ENCODE data around the gene ZNF835.
A peak's percentile ranks its signal among the peaks of the same experiment; 100 is the strongest.

ZNF835 gene
- long read RNA-seq = 0 reads

DNA sequence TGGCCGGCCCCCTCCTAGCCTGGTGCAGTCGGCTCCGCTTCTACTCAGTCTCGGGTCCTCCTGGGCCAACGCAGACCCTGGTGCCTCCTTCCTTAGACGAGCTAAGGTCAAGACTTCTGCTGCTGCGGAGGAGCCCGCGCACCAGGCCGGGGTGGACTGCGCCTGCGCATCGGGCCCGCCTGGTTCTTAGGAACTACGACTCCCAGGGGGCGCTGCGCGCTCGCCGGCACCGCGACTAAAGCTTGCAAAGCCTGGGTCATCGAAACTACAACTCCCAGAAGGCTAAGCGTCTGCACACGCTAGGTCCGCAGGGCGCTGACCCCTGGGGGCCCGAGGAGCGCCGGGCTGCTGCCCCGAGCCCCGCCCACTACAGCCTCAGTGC is at the start of gene ZNF835:
ZNF835 (minus strand) TSS at position 145 of the 382 bp plus-strand sequence. CDS start 6,559 bp downstream, outside the sequence.
- Histone ChIP-seq H3K27me3 (ENCODE audit: insufficient read depth, poor library complexity, severe bottlenecking) (no peaks in the 10 kb centered on the region), H3K27ac (replicated peaks) (peak within 1 kb of the TSS; percentile 66), H3K4me3 (replicated peaks; ENCODE audit: insufficient read depth, low read length) (peak within 1 kb of the TSS; percentile 1; the same call in 1 of the 2 replicates)
- peak; percentile 37; the same call in 1 of the 2 replicates for TF ChIP-seq POLR2AphosphoS5 (IDR thresholded peaks at IDR 0.05; ENCODE audit: low read depth)
- no peak for TF ChIP-seq GABPA (IDR thresholded peaks at IDR 0.05; ENCODE audit: low read depth)
- DNase-seq (ENCODE audit: low read depth in 1 of 2, low spot score in 1 of 2) = peak; percentile 24 to 90

DNA sequence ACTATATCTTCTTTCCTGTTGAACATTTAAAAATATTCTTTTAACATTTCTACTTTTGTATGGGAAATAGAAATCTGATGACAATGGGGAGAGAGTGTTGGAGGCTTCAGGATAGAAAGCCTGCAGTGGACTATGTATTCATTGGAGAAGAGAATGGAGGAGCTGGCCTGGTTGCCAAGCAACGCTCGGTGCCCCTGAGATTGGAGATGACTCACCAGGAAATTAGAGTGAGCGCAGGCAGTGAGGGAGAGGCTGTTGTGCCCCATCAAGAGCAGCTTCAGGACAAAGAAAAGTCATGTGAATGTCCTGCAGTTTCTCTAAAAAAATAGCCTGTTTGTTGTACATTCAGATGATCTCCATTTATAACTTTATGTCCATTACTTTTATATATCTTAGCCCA is 48.7 kb upstream of the ZNF835 start:
- TF ChIP-seq, protein P1, sequence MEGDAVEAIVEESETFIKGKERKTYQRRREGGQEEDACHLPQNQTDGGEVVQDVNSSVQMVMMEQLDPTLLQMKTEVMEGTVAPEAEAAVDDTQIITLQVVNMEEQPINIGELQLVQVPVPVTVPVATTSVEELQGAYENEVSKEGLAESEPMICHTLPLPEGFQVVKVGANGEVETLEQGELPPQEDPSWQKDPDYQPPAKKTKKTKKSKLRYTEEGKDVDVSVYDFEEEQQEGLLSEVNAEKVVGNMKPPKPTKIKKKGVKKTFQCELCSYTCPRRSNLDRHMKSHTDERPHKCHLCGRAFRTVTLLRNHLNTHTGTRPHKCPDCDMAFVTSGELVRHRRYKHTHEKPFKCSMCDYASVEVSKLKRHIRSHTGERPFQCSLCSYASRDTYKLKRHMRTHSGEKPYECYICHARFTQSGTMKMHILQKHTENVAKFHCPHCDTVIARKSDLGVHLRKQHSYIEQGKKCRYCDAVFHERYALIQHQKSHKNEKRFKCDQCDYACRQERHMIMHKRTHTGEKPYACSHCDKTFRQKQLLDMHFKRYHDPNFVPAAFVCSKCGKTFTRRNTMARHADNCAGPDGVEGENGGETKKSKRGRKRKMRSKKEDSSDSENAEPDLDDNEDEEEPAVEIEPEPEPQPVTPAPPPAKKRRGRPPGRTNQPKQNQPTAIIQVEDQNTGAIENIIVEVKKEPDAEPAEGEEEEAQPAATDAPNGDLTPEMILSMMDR (IDR thresholded peaks at IDR 0.05; ENCODE audit: insufficient read depth, low read length) = no peak
- TF ChIP-seq SPI1 (IDR thresholded peaks at IDR 0.05; ENCODE audit: borderline replicate concordance, low read depth) (no peak), POLR2AphosphoS5 (IDR thresholded peaks at IDR 0.05; ENCODE audit: low read depth) (no peak), GABPA (IDR thresholded peaks at IDR 0.05; ENCODE audit: low read depth) (no peak)
- TF ChIP-seq, protein P2, sequence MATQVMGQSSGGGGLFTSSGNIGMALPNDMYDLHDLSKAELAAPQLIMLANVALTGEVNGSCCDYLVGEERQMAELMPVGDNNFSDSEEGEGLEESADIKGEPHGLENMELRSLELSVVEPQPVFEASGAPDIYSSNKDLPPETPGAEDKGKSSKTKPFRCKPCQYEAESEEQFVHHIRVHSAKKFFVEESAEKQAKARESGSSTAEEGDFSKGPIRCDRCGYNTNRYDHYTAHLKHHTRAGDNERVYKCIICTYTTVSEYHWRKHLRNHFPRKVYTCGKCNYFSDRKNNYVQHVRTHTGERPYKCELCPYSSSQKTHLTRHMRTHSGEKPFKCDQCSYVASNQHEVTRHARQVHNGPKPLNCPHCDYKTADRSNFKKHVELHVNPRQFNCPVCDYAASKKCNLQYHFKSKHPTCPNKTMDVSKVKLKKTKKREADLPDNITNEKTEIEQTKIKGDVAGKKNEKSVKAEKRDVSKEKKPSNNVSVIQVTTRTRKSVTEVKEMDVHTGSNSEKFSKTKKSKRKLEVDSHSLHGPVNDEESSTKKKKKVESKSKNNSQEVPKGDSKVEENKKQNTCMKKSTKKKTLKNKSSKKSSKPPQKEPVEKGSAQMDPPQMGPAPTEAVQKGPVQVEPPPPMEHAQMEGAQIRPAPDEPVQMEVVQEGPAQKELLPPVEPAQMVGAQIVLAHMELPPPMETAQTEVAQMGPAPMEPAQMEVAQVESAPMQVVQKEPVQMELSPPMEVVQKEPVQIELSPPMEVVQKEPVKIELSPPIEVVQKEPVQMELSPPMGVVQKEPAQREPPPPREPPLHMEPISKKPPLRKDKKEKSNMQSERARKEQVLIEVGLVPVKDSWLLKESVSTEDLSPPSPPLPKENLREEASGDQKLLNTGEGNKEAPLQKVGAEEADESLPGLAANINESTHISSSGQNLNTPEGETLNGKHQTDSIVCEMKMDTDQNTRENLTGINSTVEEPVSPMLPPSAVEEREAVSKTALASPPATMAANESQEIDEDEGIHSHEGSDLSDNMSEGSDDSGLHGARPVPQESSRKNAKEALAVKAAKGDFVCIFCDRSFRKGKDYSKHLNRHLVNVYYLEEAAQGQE (IDR thresholded peaks at IDR 0.05; ENCODE audit: insufficient replicate concordance, low read depth) = no peak
- no peak for DNase-seq (ENCODE audit: low read depth in 1 of 2, low spot score in 1 of 2)
- H3K27me3 ChIP-seq (ENCODE audit: insufficient read depth, poor library complexity, severe bottlenecking) = no peaks in the 10 kb centered on the region
- H3K4me3 ChIP-seq (replicated peaks; ENCODE audit: insufficient read depth, low read length) = no peak overlapping the region
- H3K27ac ChIP-seq (replicated peaks) = no peak overlapping the region

DNA sequence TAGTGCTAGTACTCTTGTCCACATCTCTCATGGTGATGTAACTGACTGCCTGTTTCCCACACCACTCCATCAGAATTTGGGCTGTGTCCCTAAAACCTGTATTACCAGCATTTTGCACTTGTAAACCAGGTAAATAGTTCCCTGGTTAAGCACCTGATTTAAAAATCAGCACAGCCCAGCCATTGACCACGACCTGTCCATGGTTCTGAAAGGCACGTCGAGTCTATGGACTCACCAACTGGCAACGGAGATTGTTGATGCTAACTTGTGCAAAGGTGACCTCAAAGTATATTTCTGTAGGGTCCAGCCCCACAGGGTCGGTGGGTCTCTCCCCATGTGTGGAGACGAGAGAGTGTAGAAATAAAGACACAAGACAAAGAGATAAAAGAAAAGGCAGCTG is 46.7 kb upstream of the ZNF835 start:
- TF ChIP-seq, protein P2 (IDR thresholded peaks at IDR 0.05; ENCODE audit: insufficient replicate concordance, low read depth) = peak; percentile 86
- no peak for TF ChIP-seq SPI1 (IDR thresholded peaks at IDR 0.05; ENCODE audit: borderline replicate concordance, low read depth)
- Histone ChIP-seq H3K27ac (replicated peaks) (no peak overlapping the region), H3K27me3 (ENCODE audit: insufficient read depth, poor library complexity, severe bottlenecking) (no peaks in the 10 kb centered on the region), H3K4me3 (replicated peaks; ENCODE audit: insufficient read depth, low read length) (no peak overlapping the region)
- DNase-seq (ENCODE audit: low read depth in 1 of 2, low spot score in 1 of 2) = no peak

DNA sequence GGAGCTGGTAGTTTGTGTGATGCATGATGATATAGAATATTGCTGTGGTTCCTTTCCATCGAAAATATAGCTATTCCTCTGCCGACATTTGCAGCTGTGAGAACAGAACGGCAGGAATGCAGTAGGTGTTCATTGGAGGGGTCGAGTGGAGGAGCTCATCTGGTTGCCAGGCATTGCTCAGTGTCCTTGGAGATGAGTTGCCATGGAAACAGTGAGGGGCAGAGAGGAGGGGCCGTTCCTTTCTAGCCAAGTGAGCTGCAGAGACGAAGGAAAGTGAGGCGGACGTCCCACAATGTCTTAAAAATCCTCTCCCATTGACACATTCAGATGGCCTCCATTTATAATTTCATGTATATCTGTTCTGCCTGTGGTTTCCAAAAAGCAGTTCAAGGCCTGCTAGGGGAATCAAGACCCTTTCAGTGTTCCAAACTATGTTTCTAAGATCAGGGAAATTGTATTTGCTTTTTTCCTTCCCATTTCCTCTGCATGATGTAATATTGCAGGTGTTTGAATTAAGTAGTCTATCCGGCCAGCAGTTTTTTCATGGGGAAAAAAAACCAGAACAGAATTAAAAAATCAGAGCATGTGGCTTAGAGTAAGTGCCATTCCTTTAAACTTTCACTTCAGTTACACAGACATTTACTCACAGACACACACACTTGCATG is 41.2 kb upstream of the ZNF835 start:
- no peak overlapping the region for H3K4me3 ChIP-seq (replicated peaks; ENCODE audit: insufficient read depth, low read length)
- H3K27ac ChIP-seq (replicated peaks) = no peak overlapping the region
- H3K27me3 ChIP-seq (ENCODE audit: insufficient read depth, poor library complexity, severe bottlenecking) = no peaks in the 10 kb centered on the region
- no peak for TF ChIP-seq POLR2AphosphoS5 (IDR thresholded peaks at IDR 0.05; ENCODE audit: low read depth)
- TF ChIP-seq, protein P1 (IDR thresholded peaks at IDR 0.05; ENCODE audit: insufficient read depth, low read length) = no peak
- TF ChIP-seq GABPA (IDR thresholded peaks at IDR 0.05; ENCODE audit: low read depth) = no peak
- TF ChIP-seq, protein P2 (IDR thresholded peaks at IDR 0.05; ENCODE audit: insufficient replicate concordance, low read depth) = no peak
- TF ChIP-seq SPI1 (IDR thresholded peaks at IDR 0.05; ENCODE audit: borderline replicate concordance, low read depth) = no peak
- no peak for DNase-seq (ENCODE audit: low read depth in 1 of 2, low spot score in 1 of 2)

All from HL-60 (cell line).